OCI-LY7 (cell line): ENCODE measurements around the gene IDI2. TPM values are rescaled to one million over a fixed set of nuclear protein-coding genes. Genes with fewer than 3 reads are reported as not detected.

Source experiments
- BruUV-seq: library from RNA; stranded (reverse); fragments of 400-500 nt; replicated peaks from 2 replicates; lab custom pipeline; 2021; lab: Mats Ljungman, UMichigan
- CTCF ChIA-PET: fragments of 300-600 bp; sonication (Branson Sonifier 250); formaldehyde crosslinking; loops from one replicate; lab custom pipeline; 2022; ENCODE audit warnings: antibody characterized with exemption; ENCODE audit not compliant: unreplicated experiment; lab: Charles Lee
- POLR2A ChIA-PET: fragments of 300-600 bp; sonication (Branson Sonifier 250); formaldehyde crosslinking; loops from one replicate; lab custom pipeline; 2022; ENCODE audit warnings: antibody characterized with exemption; lab: Charles Lee
- DNase-seq: peaks from one replicate; pipeline ENCODE4 v3.0.0-alpha.2; 2015; ENCODE audit warnings: low spot score
- H2AFZ ChIP-seq: fragments of 200-600 bp; sonication (generic), shearing (Covaris generic); 2 replicates; pipeline ENCODE4 v1.6.1; 2014; ENCODE audit warnings: mild to moderate bottlenecking, antibody characterized with exemption, low read length, moderate library complexity
- H3K27ac ChIP-seq: fragments of 200-600 bp; sonication (generic); 2 replicates; pipeline ENCODE4 v1.5.1; 2014; ENCODE audit warnings: mixed run types, low read depth, mild to moderate bottlenecking, moderate library complexity, low read length, inconsistent platforms; ENCODE audit not compliant: poor library complexity, severe bottlenecking
- H3K36me3 ChIP-seq: fragments of 200-600 bp; sonication (generic); 2 replicates; pipeline ENCODE4 v1.6.1; 2014; ENCODE audit warnings: mild to moderate bottlenecking, antibody characterized with exemption, low read length, moderate library complexity, mixed read lengths; ENCODE audit not compliant: insufficient read depth
- H3K4me1 ChIP-seq: fragments of 200-600 bp; sonication (generic); 2 replicates; pipeline ENCODE4 v1.5.1; 2014; ENCODE audit warnings: mild to moderate bottlenecking, low read length; ENCODE audit not compliant: insufficient read depth, poor library complexity, severe bottlenecking
- H3K4me2 ChIP-seq: fragments of 200-600 bp; sonication (generic); 2 replicates; pipeline ENCODE4 v1.6.1; 2014; ENCODE audit warnings: mild to moderate bottlenecking, low read length
- H3K4me3 ChIP-seq: fragments of 200-600 bp; sonication (generic); 2 replicates; pipeline ENCODE4 v1.5.1; 2014; ENCODE audit warnings: mild to moderate bottlenecking, low read depth, low read length; ENCODE audit not compliant: poor library complexity, severe bottlenecking
- H3K79me2 ChIP-seq: fragments of 200-600 bp; sonication (generic); 2 replicates; pipeline ENCODE4 v1.6.1; 2016; ENCODE audit warnings: low read depth, mild to moderate bottlenecking, low read length, moderate library complexity, mixed read lengths; ENCODE audit not compliant: insufficient read depth
- H3K9me2 ChIP-seq: fragments of 200-600 bp; sonication (generic); 2 replicates; pipeline ENCODE4 v1.6.1; 2016; ENCODE audit warnings: mild to moderate bottlenecking, low read length, mixed read lengths; ENCODE audit not compliant: insufficient read depth
- H3K9me3 ChIP-seq: fragments of 200-600 bp; sonication (generic); 2 replicates; pipeline ENCODE4 v1.6.1; 2014; ENCODE audit warnings: mild to moderate bottlenecking, mixed run types, low read length, mixed read lengths
- H4K20me1 ChIP-seq: fragments of 200-600 bp; sonication (generic); 2 replicates; pipeline ENCODE4 v1.6.1; 2014; ENCODE audit warnings: mild to moderate bottlenecking, antibody characterized with exemption, low read length, moderate library complexity, mixed read lengths; ENCODE audit not compliant: insufficient read depth
- CTCF ChIP-seq: fragments of 200-600 bp; sonication (generic); conservative IDR thresholded peaks from 2 replicates; pipeline ENCODE4 v1.5.1; 2014; ENCODE audit warnings: mild to moderate bottlenecking, antibody characterized with exemption, low read length, moderate library complexity, mixed read lengths
- EZH2phosphoT487 ChIP-seq: fragments of 200-600 bp; sonication (generic); IDR thresholded peaks from 2 replicates; pipeline ENCODE4 v1.6.1; 2018; ENCODE audit warnings: low read depth, borderline replicate concordance, mild to moderate bottlenecking, mixed run types, antibody characterized with exemption, low read length, moderate library complexity, mixed read lengths
- intact Hi-C: fragments of 100-400 bp; cut with micrococcal nuclease; formaldehyde crosslinking; loops from one replicate; pipeline ENCODE4 v1.10.0; 2022; ENCODE audit not compliant: unreplicated experiment
- total RNA-seq, 2 experiments: library from RNA; depleted of rRNA in 1 of 2; stranded (reverse); fragments of >200 nt in 1 of 2; shearing (Covaris generic) in 1 of 2; gene quantifications; 2 replicates each; pipeline ENCODE4 v1.2.3, GENCODE V29; 2014 to 2022

The IDI2 gene
- total RNA-seq, 2 experiments from 2014 or later, result not detected

DNA sequence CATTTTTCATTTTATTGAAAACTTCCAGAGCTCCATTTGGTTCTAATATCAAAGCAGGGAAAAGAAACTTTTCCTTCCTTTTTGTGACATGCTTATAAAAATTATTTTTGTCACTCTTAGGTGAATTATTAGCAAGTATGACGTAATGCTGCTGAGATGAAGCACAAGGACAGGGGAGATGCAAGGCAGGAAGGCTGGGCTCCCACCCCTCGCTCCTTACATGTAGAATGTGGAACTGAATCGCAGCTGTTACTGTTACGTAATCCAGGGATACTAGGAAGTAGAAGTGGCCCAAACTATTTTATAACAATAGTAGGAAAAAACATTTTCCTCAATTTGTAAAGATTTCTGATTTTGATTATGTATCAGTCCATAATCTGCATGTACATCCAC, 54.5 kb downstream of the IDI2 start:
- Histone ChIP-seq H3K4me1 (no peaks in the 10 kb centered on the region), H3K36me3 (no peaks in the 10 kb centered on the region), H3K27ac (no peak overlapping the region), H4K20me1 (no peaks in the 10 kb centered on the region), H3K4me3 (no peak overlapping the region), H3K9me2 (no peaks in the 10 kb centered on the region), H3K79me2 (no peaks in the 10 kb centered on the region), H3K4me2 (no peak overlapping the region), H2AFZ (no peak overlapping the region), H3K9me3 (no peaks in the 10 kb centered on the region)
- ChIA-PET CTCF (no interaction called here), POLR2A (interaction anchor here (0.6 kb wide), 1 partner anchor 730 kb away, joined by 3 read pairs; no protein-coding TSS in a partner anchor)
- intact Hi-C loops, result no loop called here
- BruUV-seq, result no TSS peak
- no peak for DNase-seq
- TF ChIP-seq CTCF (no peak), EZH2phosphoT487 (no peak)

- no peaks in the 10 kb centered on the region for H3K79me2 ChIP-seq
- no peaks in the 10 kb centered on the region for H4K20me1 ChIP-seq
- no peak for DNase-seq
- ChIA-PET CTCF (no interaction called here), POLR2A (interaction anchor here (0.6 kb wide), 1 partner anchor 729 kb away, joined by 3 read pairs; no protein-coding TSS in a partner anchor)
- H3K27ac ChIP-seq, result no peak overlapping the region
- H3K4me2 ChIP-seq, result no peak overlapping the region
- H3K4me3 ChIP-seq, result no peak overlapping the region
- intact Hi-C loops, result no loop called here
- TF ChIP-seq EZH2phosphoT487 (no peak), CTCF (no peak)
- no peaks in the 10 kb centered on the region for H3K9me3 ChIP-seq
- no peaks in the 10 kb centered on the region for H3K36me3 ChIP-seq
- H3K4me1 ChIP-seq, result no peaks in the 10 kb centered on the region
- H3K9me2 ChIP-seq, result no peaks in the 10 kb centered on the region
- no peak overlapping the region for H2AFZ ChIP-seq
- no TSS peak for BruUV-seq
Measured at GRCh38 chr10:970311-971149, 55.1 kb downstream of the IDI2 start.

DNA sequence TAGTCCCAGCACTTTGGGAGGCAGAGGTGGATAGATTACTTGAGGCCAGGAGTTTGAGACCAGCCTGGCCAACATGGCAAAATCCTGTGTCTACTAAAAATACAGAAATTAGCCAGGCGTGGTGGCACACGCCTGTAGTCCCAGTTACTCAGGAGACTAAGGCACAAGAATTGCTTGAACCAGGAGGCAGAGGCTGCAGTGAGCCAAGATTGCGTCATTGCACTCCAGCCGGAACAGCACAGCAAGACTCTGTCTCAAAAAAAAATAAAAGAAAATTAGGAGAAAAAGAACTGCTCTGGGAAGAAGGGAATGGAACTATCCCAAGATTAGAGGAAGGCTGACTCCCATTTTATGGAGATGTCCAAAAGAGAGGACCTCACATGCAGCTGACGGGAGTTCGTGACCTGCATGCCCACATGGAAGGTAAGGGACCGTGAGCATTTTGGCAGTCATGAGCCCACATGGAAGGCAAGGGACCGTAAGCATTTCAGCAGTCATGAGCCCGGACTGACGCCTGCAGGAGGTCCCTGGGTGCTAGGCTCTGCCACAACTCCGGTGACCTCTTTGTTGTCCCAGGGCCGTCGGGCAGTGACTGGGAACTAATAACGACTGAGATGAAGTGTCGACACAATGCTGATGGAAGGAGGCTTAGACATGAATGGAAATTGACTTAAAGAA, 56.0 kb downstream of the IDI2 start:
- no peak overlapping the region for H2AFZ ChIP-seq
- H3K36me3 ChIP-seq, result no peaks in the 10 kb centered on the region
- H3K27ac ChIP-seq, result no peak overlapping the region
- POLR2A ChIA-PET, result no interaction called here
- H3K79me2 ChIP-seq, result no peaks in the 10 kb centered on the region
- no peak overlapping the region for H3K4me2 ChIP-seq
- no peaks in the 10 kb centered on the region for H3K9me2 ChIP-seq
- no peak overlapping the region for H3K4me3 ChIP-seq
- no peaks in the 10 kb centered on the region for H3K9me3 ChIP-seq
- BruUV-seq, result no TSS peak
- H4K20me1 ChIP-seq, result no peaks in the 10 kb centered on the region
- TF ChIP-seq CTCF (no peak), EZH2phosphoT487 (no peak)
- CTCF ChIA-PET, result no interaction called here
- H3K4me1 ChIP-seq, result no peaks in the 10 kb centered on the region
- intact Hi-C loops, result no loop called here
- DNase-seq, result no peak
